Mesendoderm (in vitro differentiated cells): ENCODE results near the gene PECR.

Source experiments
- DNase-seq: peaks from one replicate; pipeline ENCODE4 v3.0.0; 2013
- H2AK5ac ChIP-seq: 2 replicates; pipeline ENCODE4 v1.6.1; 2013; ENCODE audit warnings: low read length, inconsistent platforms
- H2BK120ac ChIP-seq: 2 replicates; pipeline ENCODE4 v1.6.1; 2013; ENCODE audit warnings: low read depth, mild to moderate bottlenecking, low read length, moderate library complexity, mixed read lengths
- H2BK15ac ChIP-seq: replicated peaks from 2 replicates; pipeline ENCODE4 v1.6.1; 2013; ENCODE audit warnings: low read depth, mild to moderate bottlenecking, moderate library complexity
- H2BK5ac ChIP-seq: 2 replicates; pipeline ENCODE4 v1.6.1; 2013; ENCODE audit warnings: low read length, inconsistent platforms
- H3K18ac ChIP-seq: 2 replicates; pipeline ENCODE4 v1.6.1; 2013; ENCODE audit warnings: mild to moderate bottlenecking, low read length, mixed read lengths
- H3K23ac ChIP-seq: one replicate; pipeline ENCODE4 v1.6.1; 2013; ENCODE audit warnings: low read length
- H3K27ac ChIP-seq: 2 replicates; pipeline ENCODE4 v1.5.1; 2013; ENCODE audit warnings: low read depth, mild to moderate bottlenecking, inconsistent platforms, low read length, moderate library complexity
- H3K27me3 ChIP-seq: 2 replicates; pipeline ENCODE4 v1.6.1; 2013; ENCODE audit warnings: low read length, control low read depth, mild to moderate bottlenecking, inconsistent platforms; ENCODE audit not compliant: insufficient read depth, poor library complexity
- H3K36me3 ChIP-seq: 2 replicates; pipeline ENCODE4 v1.6.1; 2013; ENCODE audit warnings: low read length, inconsistent platforms; ENCODE audit not compliant: control insufficient read depth, insufficient read depth
- H3K4ac ChIP-seq: one replicate; pipeline ENCODE4 v1.6.1; 2013; ENCODE audit warnings: low read depth, mild to moderate bottlenecking, low read length, moderate library complexity
- H3K4me1 ChIP-seq: 2 replicates; pipeline ENCODE4 v1.6.1; 2013; ENCODE audit warnings: low read depth, low read length, inconsistent platforms; ENCODE audit not compliant: control insufficient read depth
- H3K4me2 ChIP-seq: 2 replicates; pipeline ENCODE4 v1.6.1; 2013; ENCODE audit warnings: low read length
- H3K4me3 ChIP-seq: 2 replicates; pipeline ENCODE4 v1.5.1; 2013; ENCODE audit warnings: mild to moderate bottlenecking, low read length
- H3K56ac ChIP-seq: one replicate; pipeline ENCODE4 v1.6.1; 2013; ENCODE audit warnings: low read length
- H3K79me1 ChIP-seq: 2 replicates; pipeline ENCODE4 v1.6.1; 2013; ENCODE audit warnings: low read length, inconsistent platforms
- H3K79me2 ChIP-seq: 2 replicates; pipeline ENCODE4 v1.6.1; 2013; ENCODE audit warnings: mild to moderate bottlenecking, low read length; ENCODE audit not compliant: control insufficient read depth, insufficient read depth
- H3K9ac ChIP-seq: 2 replicates; pipeline ENCODE4 v1.6.1; 2013; ENCODE audit warnings: low read length, inconsistent platforms
- H4K5ac ChIP-seq: one replicate; pipeline ENCODE4 v1.6.1; 2013; ENCODE audit warnings: low read length
- H4K8ac ChIP-seq: one replicate; pipeline ENCODE4 v1.6.1; 2013; ENCODE audit warnings: low read depth, mild to moderate bottlenecking, control low read depth, low read length, moderate library complexity
- WGBS: extraction: QIAGEN DNeasy Blood & Tissue Kit; methylation state at CpG from one replicate; pipeline ENCODE4 v1.1.7; 2013; ENCODE audit warnings: low lambda C conversion rate, missing lambda C conversion rate; ENCODE audit not compliant: insufficient coverage; ENCODE audit errors: extremely low coverage; 5-methylcytosine and 5-hydroxymethylcytosine counted together

The PECR gene

GRCh38 chr2:216055680-216056079 lies 25.9 kb downstream of the PECR start:
- no CpG with 5 or more reads among the region's 4 CpGs for WGBS
- no peak overlapping the region for H3K9ac ChIP-seq
- no peak overlapping the region for H3K4me3 ChIP-seq
- H3K4ac ChIP-seq: no peak overlapping the region
- H3K4me2 ChIP-seq: no peak overlapping the region
- no peaks in the 10 kb centered on the region for H3K4me1 ChIP-seq
- no peak overlapping the region for H2BK5ac ChIP-seq
- no peak overlapping the region for H3K18ac ChIP-seq
- no peak overlapping the region for H3K56ac ChIP-seq
- DNase-seq: no peak
- no peak overlapping the region for H3K27ac ChIP-seq
- H3K79me2 ChIP-seq: no peaks in the 10 kb centered on the region
- H3K27me3 ChIP-seq: no peaks in the 10 kb centered on the region
- H2BK15ac ChIP-seq: no peak overlapping the region
- H4K5ac ChIP-seq: no peak overlapping the region
- H2BK120ac ChIP-seq: no peak overlapping the region
- H3K79me1 ChIP-seq: no peaks in the 10 kb centered on the region
- H3K36me3 ChIP-seq: no peaks in the 10 kb centered on the region
- H2AK5ac ChIP-seq: no peak overlapping the region
- no peak overlapping the region for H3K23ac ChIP-seq
- no peak overlapping the region for H4K8ac ChIP-seq

GRCh38 chr2:216052420-216052819 lies 29.2 kb downstream of the PECR start:
- Histone ChIP-seq H2AK5ac (no peak overlapping the region), H3K27me3 (no peaks in the 10 kb centered on the region), H3K9ac (no peak overlapping the region), H4K5ac (no peak overlapping the region), H2BK5ac (no peak overlapping the region), H2BK15ac (no peak overlapping the region), H3K36me3 (no peaks in the 10 kb centered on the region), H3K79me2 (no peaks in the 10 kb centered on the region), H3K27ac (no peak overlapping the region), H3K4me3 (no peak overlapping the region), H3K79me1 (no peaks in the 10 kb centered on the region), H3K18ac (no peak overlapping the region), H3K4me2 (no peak overlapping the region), H3K4ac (no peak overlapping the region), H3K4me1 (no peaks in the 10 kb centered on the region), H2BK120ac (no peak overlapping the region), H3K23ac (no peak overlapping the region), H4K8ac (no peak overlapping the region), H3K56ac (no peak overlapping the region)
- WGBS: no CpG with 5 or more reads among the region's 2 CpGs
- no peak for DNase-seq

- no peaks in the 10 kb centered on the region for H3K27me3 ChIP-seq
- no peak overlapping the region for H2AK5ac ChIP-seq
- H3K23ac ChIP-seq: no peak overlapping the region
- H3K36me3 ChIP-seq: no peaks in the 10 kb centered on the region
- no peak overlapping the region for H4K8ac ChIP-seq
- H3K4me3 ChIP-seq: no peak overlapping the region
- no peak overlapping the region for H4K5ac ChIP-seq
- WGBS: no CpG with 5 or more reads among the region's 3 CpGs
- H3K4me1 ChIP-seq: no peaks in the 10 kb centered on the region
- H3K9ac ChIP-seq: no peak overlapping the region
- no peak overlapping the region for H2BK15ac ChIP-seq
- no peak overlapping the region for H3K4me2 ChIP-seq
- no peak overlapping the region for H3K56ac ChIP-seq
- H3K27ac ChIP-seq: no peak overlapping the region
- DNase-seq: no peak
- no peak overlapping the region for H3K18ac ChIP-seq
- H3K79me1 ChIP-seq: no peaks in the 10 kb centered on the region
- no peak overlapping the region for H3K4ac ChIP-seq
- H3K79me2 ChIP-seq: no peaks in the 10 kb centered on the region
- H2BK120ac ChIP-seq: no peak overlapping the region
- H2BK5ac ChIP-seq: no peak overlapping the region
These were observed 30.3 kb downstream of the PECR start for GRCh38 chr2:216051350-216051749.

- WGBS: no CpG with 5 or more reads among the region's 2 CpGs
- no peak overlapping the region for H3K23ac ChIP-seq
- no peaks in the 10 kb centered on the region for H3K79me2 ChIP-seq
- no peak overlapping the region for H3K18ac ChIP-seq
- no peak overlapping the region for H2AK5ac ChIP-seq
- no peaks in the 10 kb centered on the region for H3K4me1 ChIP-seq
- H3K4me2 ChIP-seq: no peak overlapping the region
- no peaks in the 10 kb centered on the region for H3K27me3 ChIP-seq
- H3K4ac ChIP-seq: no peak overlapping the region
- H3K27ac ChIP-seq: no peak overlapping the region
- no peak overlapping the region for H4K8ac ChIP-seq
- H3K36me3 ChIP-seq: no peaks in the 10 kb centered on the region
- H4K5ac ChIP-seq: no peak overlapping the region
- no peak overlapping the region for H2BK120ac ChIP-seq
- no peak overlapping the region for H3K9ac ChIP-seq
- H3K56ac ChIP-seq: no peak overlapping the region
- H3K79me1 ChIP-seq: no peaks in the 10 kb centered on the region
- H2BK15ac ChIP-seq: no peak overlapping the region
- no peak overlapping the region for H2BK5ac ChIP-seq
- DNase-seq: no peak
- H3K4me3 ChIP-seq: no peak overlapping the region
These were observed 32.2 kb downstream of the PECR start for GRCh38 chr2:216049452-216049851.

- Histone ChIP-seq H2BK15ac (no peak overlapping the region), H3K4ac (no peak overlapping the region), H3K79me2 (no peaks in the 10 kb centered on the region), H3K56ac (no peak overlapping the region), H2BK5ac (no peak overlapping the region), H4K5ac (no peak overlapping the region), H3K36me3 (no peaks in the 10 kb centered on the region), H3K4me1 (no peaks in the 10 kb centered on the region), H2BK120ac (no peak overlapping the region), H3K79me1 (no peaks in the 10 kb centered on the region), H3K4me3 (no peak overlapping the region), H3K4me2 (no peak overlapping the region), H3K18ac (no peak overlapping the region), H3K27ac (no peak overlapping the region), H3K9ac (no peak overlapping the region), H4K8ac (no peak overlapping the region), H2AK5ac (no peak overlapping the region), H3K27me3 (no peaks in the 10 kb centered on the region), H3K23ac (no peak overlapping the region)
- WGBS: no CpG with 5 or more reads among the region's 2 CpGs
- DNase-seq: no peak
These were observed 34.2 kb downstream of the PECR start for GRCh38 chr2:216047397-216047796.

- WGBS: no CpG with 5 or more reads among the region's 5 CpGs
These were observed 36.6 kb downstream of the PECR start for GRCh38 chr2:216044883-216045486.

More at GRCh38 chr2:216044883-216045486, 36.6 kb downstream of the PECR start:
- no peak overlapping the region for H3K4ac ChIP-seq
- H3K27me3 ChIP-seq: no peaks in the 10 kb centered on the region
- H3K9ac ChIP-seq: no peak overlapping the region
- H3K56ac ChIP-seq: no peak overlapping the region
- no peak overlapping the region for H3K27ac ChIP-seq
- no peak overlapping the region for H3K23ac ChIP-seq
- H3K79me2 ChIP-seq: no peaks in the 10 kb centered on the region
- H3K18ac ChIP-seq: no peak overlapping the region
- H3K36me3 ChIP-seq: no peaks in the 10 kb centered on the region
- H4K5ac ChIP-seq: no peak overlapping the region
- H3K79me1 ChIP-seq: no peaks in the 10 kb centered on the region
- no peak overlapping the region for H2BK5ac ChIP-seq
- H2BK15ac ChIP-seq: no peak overlapping the region
- H3K4me2 ChIP-seq: no peak overlapping the region
- no peak overlapping the region for H4K8ac ChIP-seq
- no peak overlapping the region for H2BK120ac ChIP-seq
- H3K4me1 ChIP-seq: no peaks in the 10 kb centered on the region
- DNase-seq: no peak
- no peak overlapping the region for H3K4me3 ChIP-seq
- H2AK5ac ChIP-seq: no peak overlapping the region
